B cell (primary cell): ENCODE results near the gene CHST9. TPM values are rescaled to one million over a fixed set of nuclear protein-coding genes. Genes with fewer than 3 reads are reported as not detected.

ENCODE experiments used
- ATAC-seq: fragments of 200-7000 bp; cut with Tn5 transposase; one replicate; pipeline ENCODE4 v1.10.0; 2021; ENCODE audit warnings: low read depth, mild to moderate bottlenecking, moderate number of reproducible peaks, moderate library complexity
- CTCF ChIA-PET: fragments of 350-600 bp; sonication (Branson Sonifier 250); formaldehyde crosslinking; loops from one replicate; lab custom pipeline; 2021; ENCODE audit warnings: antibody characterized with exemption, inconsistent platforms; lab: Charles Lee
- POLR2A ChIA-PET: fragments of 350-600 bp; sonication (Branson Sonifier 250); formaldehyde crosslinking; loops from one replicate; lab custom pipeline; 2021; ENCODE audit warnings: antibody characterized with exemption; lab: Charles Lee
- DNase-seq: peaks from one replicate; pipeline ENCODE4 v3.0.0; 2013
- H2AFZ ChIP-seq: 2 replicates; pipeline ENCODE4 v1.6.1; 2012; ENCODE audit warnings: mild to moderate bottlenecking, low read depth, low read length; ENCODE audit not compliant: insufficient read depth, poor library complexity, severe bottlenecking
- H3K27ac ChIP-seq, 2 donors: 1 replicate in 1 of 2; 2 replicates in 1 of 2; pipeline ENCODE4 v1.5.1; 2012 to 2013; ENCODE audit warnings: low read length in 2 of 2, mild to moderate bottlenecking in 2 of 2, moderate library complexity in 1 of 2
- H3K27me3 ChIP-seq, 4 experiments: fragments of 200-600 bp in 1 of 4; sonication (generic) in 1 of 4; replicated peaks in 1 of 4; 1 replicate in 2 of 4; 2 replicates in 2 of 4; pipeline versions ENCODE4 v1.6.1 to v1.7.0; 2013 to 2016; ENCODE audit warnings: low read length in 3 of 4, mild to moderate bottlenecking in 2 of 4, mixed read lengths in 1 of 4, moderate library complexity in 1 of 4; ENCODE audit not compliant: insufficient read depth in 4 of 4, control insufficient read depth in 3 of 4; ENCODE audit errors: control extremely low read depth in 1 of 4
- H3K36me3 ChIP-seq, 2 experiments: replicated peaks in 1 of 2; 1 replicate in 1 of 2; 2 replicates in 1 of 2; pipeline versions ENCODE4 v1.6.1 to v1.7.1; 2013; ENCODE audit warnings: low read length in 1 of 2; ENCODE audit not compliant: insufficient read depth in 2 of 2, control insufficient read depth in 1 of 2; ENCODE audit errors: control extremely low read depth in 1 of 2, extremely low read depth in 1 of 2
- H3K4me1 ChIP-seq, 2 donors: fragments of 200-600 bp in 1 of 2; sonication (generic) in 1 of 2; 1 replicate in 1 of 2; 2 replicates in 1 of 2; pipeline versions ENCODE4 v1.5.1 to v1.6.1; 2013 to 2017; ENCODE audit warnings: low read length in 2 of 2; ENCODE audit not compliant: control insufficient read depth in 2 of 2, insufficient read depth in 2 of 2
- H3K4me2 ChIP-seq: replicated peaks from 2 replicates; pipeline ENCODE3; 2012; ENCODE audit warnings: mild to moderate bottlenecking, low read depth, low read length; ENCODE audit not compliant: poor library complexity, severe bottlenecking
- H3K4me3 ChIP-seq, 5 experiments: fragments of 200-600 bp in 1 of 5; sonication (generic) in 1 of 5; 1 replicate in 3 of 5; 2 replicates in 2 of 5; pipeline versions ENCODE4 v1.5.1 to v1.7.0; 2011 to 2016; ENCODE audit warnings: low read length in 4 of 5, mild to moderate bottlenecking in 4 of 5, low read depth in 2 of 5, control low read depth in 1 of 5, moderate library complexity in 1 of 5; ENCODE audit not compliant: insufficient read depth in 1 of 5; ENCODE audit errors: control extremely low read depth in 1 of 5, extremely low read depth in 1 of 5
- H3K79me2 ChIP-seq: fragments of 200-600 bp; sonication (generic); one replicate; pipeline ENCODE4 v1.6.0; 2016; ENCODE audit warnings: low read length; ENCODE audit not compliant: control insufficient read depth, insufficient read depth
- H3K9ac ChIP-seq: fragments of 200-600 bp; sonication (generic); 2 replicates; pipeline ENCODE4 v1.6.1; 2017; ENCODE audit warnings: mild to moderate bottlenecking, low read length, moderate library complexity
- H3K9me3 ChIP-seq, 3 donors: one replicate each; pipeline versions ENCODE4 v1.6.1 to v1.7.1; 2013; ENCODE audit warnings: low read length in 2 of 3; ENCODE audit not compliant: control insufficient read depth in 2 of 3, insufficient read depth in 1 of 3; ENCODE audit errors: control extremely low read depth in 1 of 3
- H4K20me1 ChIP-seq: 2 replicates; pipeline ENCODE4 v1.6.0; 2012; ENCODE audit warnings: mild to moderate bottlenecking, low read length; ENCODE audit not compliant: insufficient read depth, control insufficient read depth, poor library complexity, severe bottlenecking
- H3K27ac Mint-ChIP-seq: one replicate; pipeline ENCODE4 v1.8.0; 2021; ENCODE audit warnings: mixed read lengths
- H3K27me3 Mint-ChIP-seq: one replicate; pipeline ENCODE4 v1.8.0; 2021; ENCODE audit warnings: mixed read lengths
- H3K4me1 Mint-ChIP-seq: one replicate; pipeline ENCODE4 v1.8.0; 2021; ENCODE audit warnings: mixed read lengths
- H3K4me3 Mint-ChIP-seq: one replicate; pipeline ENCODE4 v1.8.0; 2021; ENCODE audit warnings: mixed read lengths
- H3K9me3 Mint-ChIP-seq: one replicate; pipeline ENCODE4 v1.8.0; 2022; ENCODE audit warnings: mixed read lengths; ENCODE audit not compliant: insufficient read depth
- CTCF ChIP-seq: fragments of 200-600 bp; IDR thresholded peaks from one replicate; pipeline ENCODE4 v1.8.0; 2022; ENCODE audit warnings: antibody characterized with exemption, mild to moderate bottlenecking
- EZH2 ChIP-seq: IDR thresholded peaks from 2 replicates; pipeline ENCODE4 v1.6.1; 2012; ENCODE audit warnings: borderline replicate concordance, low read depth, mild to moderate bottlenecking, moderate library complexity, low read length; ENCODE audit not compliant: insufficient read depth, poor library complexity, severe bottlenecking
- WGBS: methylation state at CpG from one replicate; pipeline ENCODE4 v1.1.5; 2013; ENCODE audit warnings: missing lambda C conversion rate; ENCODE audit not compliant: insufficient coverage; 5-methylcytosine and 5-hydroxymethylcytosine counted together
- intact Hi-C: fragments of 100-400 bp; cut with micrococcal nuclease; formaldehyde crosslinking; loops from one replicate; pipeline ENCODE4 v1.10.0; 2022
- polyA plus RNA-seq: library from polyadenylated mRNA; depleted of rRNA; stranded (reverse); fragments of >200 nt; gene quantifications from 2 replicates; pipeline ENCODE4 v1.2.3, GENCODE V29; 2012
- total RNA-seq, 2 donors: library from RNA; stranded (reverse); fragments of 120-200 nt in 1 of 2; gene quantifications; 1 replicate in 1 of 2; 2 replicates in 1 of 2; pipeline versions ENCODE4 v1.2.3 to v1.2.4, GENCODE V29; 2013 to 2022

Gene CHST9
- total and polyA plus RNA-seq, 2 donors (not counting 1 experiment from before 2014, with no cell fraction given): not detected

GRCh38 chr18:27057519-27058234, 127.4 kb downstream of the CHST9 start:
- POLR2A ChIA-PET: no interaction called here
- no peak overlapping the region for H2AFZ ChIP-seq
- no peaks in the 10 kb centered on the region for H3K4me1 Mint-ChIP-seq
- DNase-seq (no peak), ATAC-seq (no peak)
- H3K9ac ChIP-seq: no peak overlapping the region
- peaks cover under 1% of the 10 kb centered on the region for H3K9me3 Mint-ChIP-seq
- H3K4me3 Mint-ChIP-seq: no peak overlapping the region
- no peak overlapping the region for H3K27ac Mint-ChIP-seq
- no peaks in the 10 kb centered on the region for H3K79me2 ChIP-seq
- H3K4me3 ChIP-seq: no peak overlapping the region
- TF ChIP-seq CTCF (no peak), EZH2 (no peak)
- H3K27ac ChIP-seq: no peak overlapping the region
- H3K36me3 ChIP-seq: no peaks in the 10 kb centered on the region
- WGBS: 70% methylated on average over 3 of the region's 11 CpGs
- intact Hi-C loops: no loop called here
- H4K20me1 ChIP-seq: no peaks in the 10 kb centered on the region
- no peaks in the 10 kb centered on the region for H3K27me3 ChIP-seq
- H3K9me3 ChIP-seq: peaks cover 0 to 4% (median 0%) of the 10 kb centered on the region in 3 donors
- H3K4me2 ChIP-seq: no peak overlapping the region
- H3K27me3 Mint-ChIP-seq: no peaks in the 10 kb centered on the region
- no peaks in the 10 kb centered on the region for H3K4me1 ChIP-seq
- CTCF ChIA-PET: no interaction called here

GRCh38 chr18:27054926-27055325, 130.2 kb downstream of the CHST9 start:
- no peak overlapping the region for H3K27ac Mint-ChIP-seq
- Histone ChIP-seq H2AFZ (no peak overlapping the region), H3K4me3 (no peak overlapping the region), H3K9me3 (peaks cover 0 to 3% (median 0%) of the 10 kb centered on the region in 3 donors), H3K4me1 (no peaks in the 10 kb centered on the region), H3K79me2 (no peaks in the 10 kb centered on the region), H3K4me2 (no peak overlapping the region), H3K36me3 (no peaks in the 10 kb centered on the region), H3K27ac (no peak overlapping the region), H3K27me3 (no peaks in the 10 kb centered on the region), H4K20me1 (no peaks in the 10 kb centered on the region), H3K9ac (no peak overlapping the region)
- CTCF ChIA-PET: no interaction called here
- no peaks in the 10 kb centered on the region for H3K27me3 Mint-ChIP-seq
- no CpG with 5 or more reads among the region's 3 CpGs for WGBS
- no peak for DNase-seq
- POLR2A ChIA-PET: no interaction called here
- ATAC-seq: no peak
- no peak for TF ChIP-seq EZH2
- TF ChIP-seq CTCF: no peak
- no peaks in the 10 kb centered on the region for H3K9me3 Mint-ChIP-seq
- H3K4me1 Mint-ChIP-seq: no peaks in the 10 kb centered on the region
- H3K4me3 Mint-ChIP-seq: no peak overlapping the region
- intact Hi-C loops: no loop called here
